H1 (cell line): ENCODE results near the gene PLEKHA5.

Experiments
- CREB1 ChIP-seq: IDR thresholded peaks from 2 replicates; pipeline ENCODE4 v1.6.1; 2012; ENCODE audit warnings: inconsistent platforms
- CTCF ChIP-seq, 3 experiments: IDR thresholded peaks; 1 replicate in 2 of 3; 2 replicates in 1 of 3; pipeline versions ENCODE4 v1.5.1 to v1.6.1; 2011; ENCODE audit warnings: low read length in 3 of 3, mild to moderate bottlenecking in 3 of 3, inconsistent platforms in 2 of 3, low read depth in 1 of 3, moderate library complexity in 1 of 3; ENCODE audit not compliant: insufficient read depth in 1 of 3; ENCODE audit errors: control extremely low read depth in 1 of 3
- EP300 ChIP-seq, 2 experiments: IDR thresholded peaks; 1 replicate in 1 of 2; 2 replicates in 1 of 2; pipeline ENCODE4 v1.6.1; 2011 to 2012; ENCODE audit warnings: low read depth in 2 of 2, low read length in 2 of 2, mild to moderate bottlenecking in 2 of 2, borderline replicate concordance in 1 of 2, inconsistent platforms in 1 of 2, moderate library complexity in 1 of 2
- GABPA ChIP-seq: IDR thresholded peaks from 2 replicates; pipeline ENCODE4 v1.6.1; 2011; ENCODE audit warnings: mild to moderate bottlenecking, low read length, moderate library complexity, borderline replicate concordance; ENCODE audit not compliant: insufficient read depth
- HDAC2 ChIP-seq, 2 experiments: fragments of 300-600 bp in 1 of 2; sonication (generic) in 1 of 2; IDR thresholded peaks; 2 replicates each; pipeline ENCODE4 v1.6.1; 2011 to 2012; ENCODE audit warnings: low read depth in 2 of 2, low read length in 2 of 2, mild to moderate bottlenecking in 2 of 2, moderate library complexity in 2 of 2, borderline replicate concordance in 1 of 2, inconsistent platforms in 1 of 2
- JUND ChIP-seq: IDR thresholded peaks from 2 replicates; pipeline ENCODE4 v1.6.1; 2011; ENCODE audit warnings: mild to moderate bottlenecking, improper control_type of control experiment, low read length
- POLR2A ChIP-seq, 2 experiments: IDR thresholded peaks; 1 replicate in 1 of 2; 2 replicates in 1 of 2; pipeline ENCODE4 v1.6.1; 2011; ENCODE audit warnings: low read depth in 2 of 2, low read length in 2 of 2, mild to moderate bottlenecking in 2 of 2; ENCODE audit errors: control extremely low read depth in 1 of 2
- TCF12 ChIP-seq: IDR thresholded peaks from 2 replicates; pipeline ENCODE4 v1.6.1; 2011; ENCODE audit warnings: low read depth, mild to moderate bottlenecking, low read length
- TEAD4 ChIP-seq: IDR thresholded peaks from 2 replicates; pipeline ENCODE4 v1.6.1; 2012; ENCODE audit warnings: low read depth, low read length, inconsistent platforms, mixed read lengths
- YY1 ChIP-seq: IDR thresholded peaks from 2 replicates; pipeline ENCODE4 v1.6.1; 2011; ENCODE audit warnings: low read depth, mild to moderate bottlenecking, low read length
- ZNF274 ChIP-seq: IDR thresholded peaks from 2 replicates; pipeline ENCODE4 v1.7.0; 2012; ENCODE audit warnings: low read length, borderline replicate concordance; ENCODE audit errors: extremely low read depth
- TF ChIP-seq, protein P1 (sequence below): IDR thresholded peaks from 2 replicates; pipeline ENCODE4 v1.6.1; 2012; ENCODE audit warnings: inconsistent platforms
- TF ChIP-seq, protein P2 (sequence below): IDR thresholded peaks from 2 replicates; pipeline ENCODE4 v1.6.1; 2012; ENCODE audit warnings: inconsistent platforms
- TF ChIP-seq, protein P3 (sequence below): IDR thresholded peaks from 2 replicates; pipeline ENCODE4 v1.6.1; 2011; ENCODE audit warnings: low read length, improper control_type of control experiment

- TF ChIP-seq CTCF (IDR thresholded peaks at IDR 0.05; ENCODE audit: control extremely low read depth in 1 of 3, insufficient read depth in 1 of 3, low read depth in 1 of 3, low read length in 3 of 3): no peak
- TF ChIP-seq YY1: no peak
- TF ChIP-seq, protein P1, sequence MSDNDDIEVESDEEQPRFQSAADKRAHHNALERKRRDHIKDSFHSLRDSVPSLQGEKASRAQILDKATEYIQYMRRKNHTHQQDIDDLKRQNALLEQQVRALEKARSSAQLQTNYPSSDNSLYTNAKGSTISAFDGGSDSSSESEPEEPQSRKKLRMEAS: no peak
- no peak for TF ChIP-seq HDAC2 (IDR thresholded peaks at IDR 0.05; ENCODE audit: borderline replicate concordance in 1 of 2, low read depth in 2 of 2, low read length in 2 of 2)
- no peak for TF ChIP-seq GABPA
- no peak for TF ChIP-seq ZNF274
- TF ChIP-seq POLR2A (IDR thresholded peaks at IDR 0.05; ENCODE audit: control extremely low read depth in 1 of 2, low read depth in 2 of 2, low read length in 2 of 2): no peak
- TF ChIP-seq CREB1: no peak
- TF ChIP-seq JUND: no peak
- TF ChIP-seq TCF12: no peak
- TF ChIP-seq, protein P2, sequence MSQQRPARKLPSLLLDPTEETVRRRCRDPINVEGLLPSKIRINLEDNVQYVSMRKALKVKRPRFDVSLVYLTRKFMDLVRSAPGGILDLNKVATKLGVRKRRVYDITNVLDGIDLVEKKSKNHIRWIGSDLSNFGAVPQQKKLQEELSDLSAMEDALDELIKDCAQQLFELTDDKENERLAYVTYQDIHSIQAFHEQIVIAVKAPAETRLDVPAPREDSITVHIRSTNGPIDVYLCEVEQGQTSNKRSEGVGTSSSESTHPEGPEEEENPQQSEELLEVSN: no peak
- TF ChIP-seq TEAD4: no peak
- TF ChIP-seq, protein P3, sequence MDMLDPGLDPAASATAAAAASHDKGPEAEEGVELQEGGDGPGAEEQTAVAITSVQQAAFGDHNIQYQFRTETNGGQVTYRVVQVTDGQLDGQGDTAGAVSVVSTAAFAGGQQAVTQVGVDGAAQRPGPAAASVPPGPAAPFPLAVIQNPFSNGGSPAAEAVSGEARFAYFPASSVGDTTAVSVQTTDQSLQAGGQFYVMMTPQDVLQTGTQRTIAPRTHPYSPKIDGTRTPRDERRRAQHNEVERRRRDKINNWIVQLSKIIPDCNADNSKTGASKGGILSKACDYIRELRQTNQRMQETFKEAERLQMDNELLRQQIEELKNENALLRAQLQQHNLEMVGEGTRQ: no peak
- TF ChIP-seq EP300 (IDR thresholded peaks at IDR 0.05; ENCODE audit: borderline replicate concordance in 1 of 2, low read depth in 2 of 2, low read length in 2 of 2): no peak
These were observed 152.7 kb downstream of the PLEKHA5 start for GRCh38 chr12:19282133-19282699.
